Measurements from ENCODE around the gene HDDC3.

HDDC3 gene

DNA sequence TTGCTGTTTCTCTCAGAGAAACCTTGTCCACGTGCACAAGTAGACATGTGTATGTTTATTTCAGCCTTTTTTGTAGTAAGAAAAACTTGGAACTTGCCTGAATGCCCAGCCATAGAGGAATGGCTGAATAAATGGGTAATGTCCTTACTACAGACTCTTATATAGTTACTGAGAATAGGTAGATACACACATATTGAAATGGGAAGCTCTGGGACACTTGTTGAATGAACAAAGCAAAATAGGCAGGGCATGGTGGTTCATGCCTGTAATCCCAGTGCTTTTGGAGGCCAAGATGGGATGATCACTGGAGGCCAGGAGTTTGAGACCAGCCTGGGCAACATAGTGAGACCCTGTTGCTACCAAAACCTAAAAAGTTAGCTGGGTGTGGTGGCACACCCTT is 4.5 kb upstream of the HDDC3 start:
- no peak overlapping the region for H3K4me3 ChIP-seq (ENCODE audit: low read depth, low read length)
- DNase-seq (ENCODE audit: low read depth): no peak
- TF ChIP-seq POLR2A (IDR thresholded peaks at IDR 0.05; ENCODE audit: extremely low read depth, insufficient read length): no peak
- no peak for TF ChIP-seq MYC (IDR thresholded peaks at IDR 0.05; ENCODE audit: low read depth, low read length)
- TF ChIP-seq, protein P1, sequence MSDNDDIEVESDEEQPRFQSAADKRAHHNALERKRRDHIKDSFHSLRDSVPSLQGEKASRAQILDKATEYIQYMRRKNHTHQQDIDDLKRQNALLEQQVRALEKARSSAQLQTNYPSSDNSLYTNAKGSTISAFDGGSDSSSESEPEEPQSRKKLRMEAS (IDR thresholded peaks at IDR 0.05; ENCODE audit: low read depth, low read length): no peak
- TF ChIP-seq, protein P2, sequence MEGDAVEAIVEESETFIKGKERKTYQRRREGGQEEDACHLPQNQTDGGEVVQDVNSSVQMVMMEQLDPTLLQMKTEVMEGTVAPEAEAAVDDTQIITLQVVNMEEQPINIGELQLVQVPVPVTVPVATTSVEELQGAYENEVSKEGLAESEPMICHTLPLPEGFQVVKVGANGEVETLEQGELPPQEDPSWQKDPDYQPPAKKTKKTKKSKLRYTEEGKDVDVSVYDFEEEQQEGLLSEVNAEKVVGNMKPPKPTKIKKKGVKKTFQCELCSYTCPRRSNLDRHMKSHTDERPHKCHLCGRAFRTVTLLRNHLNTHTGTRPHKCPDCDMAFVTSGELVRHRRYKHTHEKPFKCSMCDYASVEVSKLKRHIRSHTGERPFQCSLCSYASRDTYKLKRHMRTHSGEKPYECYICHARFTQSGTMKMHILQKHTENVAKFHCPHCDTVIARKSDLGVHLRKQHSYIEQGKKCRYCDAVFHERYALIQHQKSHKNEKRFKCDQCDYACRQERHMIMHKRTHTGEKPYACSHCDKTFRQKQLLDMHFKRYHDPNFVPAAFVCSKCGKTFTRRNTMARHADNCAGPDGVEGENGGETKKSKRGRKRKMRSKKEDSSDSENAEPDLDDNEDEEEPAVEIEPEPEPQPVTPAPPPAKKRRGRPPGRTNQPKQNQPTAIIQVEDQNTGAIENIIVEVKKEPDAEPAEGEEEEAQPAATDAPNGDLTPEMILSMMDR (IDR thresholded peaks at IDR 0.05; ENCODE audit: low read depth, low read length): no peak

DNA sequence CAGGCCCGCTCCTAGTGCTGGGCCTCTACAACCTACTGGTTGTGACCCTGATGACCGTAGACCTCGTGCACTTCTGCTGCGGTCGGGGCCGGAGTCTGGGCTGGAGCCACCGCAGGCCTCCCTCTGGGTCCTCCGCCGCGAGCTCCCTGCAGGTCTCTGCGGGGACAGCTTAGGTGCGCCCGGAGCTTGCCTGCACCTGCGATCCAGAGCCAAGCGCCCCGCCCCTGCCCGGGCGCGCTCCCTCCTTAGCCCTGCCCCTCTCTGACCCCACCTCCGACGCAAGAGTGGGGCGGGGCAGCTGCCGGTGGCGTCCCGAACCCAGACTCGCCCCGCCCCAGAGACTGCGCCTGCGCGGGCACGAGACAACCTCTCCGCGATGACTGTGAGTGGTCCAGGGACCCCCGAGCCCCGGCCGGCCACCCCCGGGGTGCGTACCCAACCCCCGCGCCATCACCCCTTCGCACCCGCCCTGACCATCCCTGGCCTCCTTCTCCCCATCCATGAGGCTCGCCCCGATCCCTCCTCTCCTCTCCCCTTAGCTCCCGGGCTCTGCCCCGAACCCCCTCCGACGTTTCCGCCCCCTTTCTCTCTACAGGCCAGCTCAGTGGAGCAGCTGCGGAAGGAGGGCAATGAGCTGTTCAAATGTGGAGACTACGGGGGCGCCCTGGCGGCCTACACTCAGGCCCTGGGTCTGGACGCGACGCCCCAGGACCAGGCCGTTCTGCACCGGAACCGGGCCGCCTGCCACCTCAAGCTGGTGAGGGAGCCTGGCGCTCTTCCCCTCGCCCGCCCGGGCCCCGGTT is 2.8 kb upstream of the HDDC3 start, which contains the start of gene UNC45A:
UNC45A (plus strand) TSS at position 337 of the 803 bp plus-strand sequence; CDS start at position 377, 40 bp downstream.
- peak; percentile 90 for DNase-seq (ENCODE audit: low read depth)

DNA sequence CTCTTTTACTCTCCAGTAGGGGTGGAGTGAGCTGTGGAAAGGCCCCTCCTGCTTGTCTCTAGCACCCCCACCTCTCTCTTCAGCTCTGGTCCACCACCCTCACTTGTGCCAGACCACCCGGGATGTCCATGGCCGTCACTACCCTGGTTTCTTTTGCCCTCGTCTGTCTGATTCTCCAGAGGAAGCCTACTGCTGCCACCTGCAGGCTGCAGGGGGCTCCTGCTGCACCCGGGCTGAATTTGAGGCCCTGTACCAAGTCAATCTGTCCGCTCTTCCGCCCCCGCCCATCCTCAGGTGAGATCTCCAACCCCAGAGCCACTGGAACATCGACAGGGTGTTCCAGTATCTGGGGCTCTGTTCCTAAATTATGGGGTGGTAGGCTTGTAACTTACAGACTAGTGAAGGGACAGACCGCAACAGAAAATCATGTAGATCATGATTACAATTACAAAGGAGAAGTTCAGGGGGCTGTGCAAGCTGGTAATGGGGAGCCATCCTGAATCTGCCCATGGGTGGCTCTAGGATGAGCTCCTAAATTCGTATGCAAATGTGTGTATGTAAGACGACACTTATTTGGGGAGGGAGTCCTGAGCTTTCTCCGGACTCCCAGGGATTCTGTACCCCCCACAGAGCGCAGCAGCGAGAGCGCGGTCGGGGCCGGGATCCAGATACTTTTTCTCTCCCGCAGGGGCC is 2.1 kb upstream of the HDDC3 start:
- peak overlapping the region; percentile 63 for H3K4me3 ChIP-seq (ENCODE audit: low read depth, low read length)
- peak; percentile 91 for DNase-seq (ENCODE audit: low read depth)
- TF ChIP-seq MYC (IDR thresholded peaks at IDR 0.05; ENCODE audit: low read depth, low read length) (peak; percentile 38), POLR2A (IDR thresholded peaks at IDR 0.05; ENCODE audit: extremely low read depth, insufficient read length) (no peak)
- TF ChIP-seq, protein P2 (IDR thresholded peaks at IDR 0.05; ENCODE audit: low read depth, low read length): peak; percentile 97
- TF ChIP-seq, protein P1 (IDR thresholded peaks at IDR 0.05; ENCODE audit: low read depth, low read length): peak; percentile 47

More for the DNA sequence above, 2.8 kb upstream of the HDDC3 start, which contains the start of gene UNC45A:
- TF ChIP-seq, protein P1 (IDR thresholded peaks at IDR 0.05; ENCODE audit: low read depth, low read length): 0 out of 2 replicates have a peak, but pooled peaks have one; percentile 28
- TF ChIP-seq, protein P2 (IDR thresholded peaks at IDR 0.05; ENCODE audit: low read depth, low read length): no peak
- TF ChIP-seq POLR2A (IDR thresholded peaks at IDR 0.05; ENCODE audit: extremely low read depth, insufficient read length) (peak; percentile 70), MYC (IDR thresholded peaks at IDR 0.05; ENCODE audit: low read depth, low read length) (no peak; the same call in 1 of the 2 replicates)
- H3K4me3 ChIP-seq (ENCODE audit: low read depth, low read length): peak within 1 kb of the TSS; percentile 63

DNA sequence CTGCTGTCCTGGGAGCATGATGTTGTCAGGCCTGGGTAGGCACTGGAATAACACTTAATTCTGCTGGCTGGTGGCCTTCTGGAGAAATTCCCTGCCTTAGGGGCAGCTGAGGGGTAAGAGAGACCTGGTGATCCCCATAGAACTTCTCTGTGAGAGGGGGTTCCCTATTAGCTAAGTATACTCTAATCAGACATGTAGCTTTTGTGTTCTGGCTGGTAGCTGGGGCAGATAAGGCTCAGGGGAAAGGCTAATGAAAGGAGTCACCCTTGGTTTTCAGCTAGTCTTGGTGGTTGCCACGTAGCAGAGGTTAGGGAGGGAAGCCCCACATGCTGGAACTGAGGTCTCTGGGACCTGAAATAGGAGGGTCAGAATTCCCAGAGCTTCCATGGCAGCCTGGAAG is 952 bp upstream of the HDDC3 start:
- no peak for DNase-seq (ENCODE audit: low read depth)
- no peak overlapping the region for H3K4me3 ChIP-seq (ENCODE audit: low read depth, low read length)
- TF ChIP-seq, protein P2 (IDR thresholded peaks at IDR 0.05; ENCODE audit: low read depth, low read length): no peak
- TF ChIP-seq, protein P1 (IDR thresholded peaks at IDR 0.05; ENCODE audit: low read depth, low read length): no peak
- TF ChIP-seq MYC (IDR thresholded peaks at IDR 0.05; ENCODE audit: low read depth, low read length) (no peak), POLR2A (IDR thresholded peaks at IDR 0.05; ENCODE audit: extremely low read depth, insufficient read length) (no peak)

DNA sequence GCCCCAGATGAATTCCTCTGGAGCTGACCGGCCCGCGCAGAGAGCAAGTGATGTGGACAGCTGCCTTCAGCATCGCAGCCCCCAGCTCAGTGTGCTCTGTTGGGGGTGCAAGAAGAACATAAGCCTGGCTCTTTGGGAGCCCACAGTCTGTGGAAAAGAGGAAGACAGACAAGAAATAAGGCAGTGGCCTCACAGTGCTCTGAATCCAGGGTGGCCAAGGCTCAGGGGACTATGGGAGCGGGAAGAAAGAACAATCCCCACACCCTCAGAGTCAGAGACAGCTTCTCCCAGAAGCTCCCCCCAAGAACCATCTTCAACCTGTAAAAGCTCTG is 277 bp upstream of the HDDC3 start:
- no peak for DNase-seq (ENCODE audit: low read depth)
- no peak overlapping the region for H3K4me3 ChIP-seq (ENCODE audit: low read depth, low read length)

More for the DNA sequence above, 277 bp upstream of the HDDC3 start:
- TF ChIP-seq, protein P1 (IDR thresholded peaks at IDR 0.05; ENCODE audit: low read depth, low read length): no peak
- no peak for TF ChIP-seq POLR2A (IDR thresholded peaks at IDR 0.05; ENCODE audit: extremely low read depth, insufficient read length)
- TF ChIP-seq, protein P2 (IDR thresholded peaks at IDR 0.05; ENCODE audit: low read depth, low read length): no peak
- TF ChIP-seq MYC (IDR thresholded peaks at IDR 0.05; ENCODE audit: low read depth, low read length): no peak
